B cell (primary cell): Measurements from ENCODE around the gene XPO6.
"Not testable (repeated sequence)": the region's sequence is repeated elsewhere in the genome, so short reads cannot be mapped to it uniquely, and the experiment has no call there.

Source experiments
- EZH2 ChIP-seq: IDR thresholded peaks from 2 replicates; pipeline ENCODE4 v1.6.1; 2012; ENCODE audit warnings: borderline replicate concordance, low read depth, mild to moderate bottlenecking, moderate library complexity, low read length; ENCODE audit not compliant: insufficient read depth, poor library complexity, severe bottlenecking
- TF ChIP-seq, protein P1 (sequence below): fragments of 200-600 bp; IDR thresholded peaks from one replicate; pipeline ENCODE4 v1.8.0; 2022; ENCODE audit warnings: antibody characterized with exemption, mild to moderate bottlenecking

DNA sequence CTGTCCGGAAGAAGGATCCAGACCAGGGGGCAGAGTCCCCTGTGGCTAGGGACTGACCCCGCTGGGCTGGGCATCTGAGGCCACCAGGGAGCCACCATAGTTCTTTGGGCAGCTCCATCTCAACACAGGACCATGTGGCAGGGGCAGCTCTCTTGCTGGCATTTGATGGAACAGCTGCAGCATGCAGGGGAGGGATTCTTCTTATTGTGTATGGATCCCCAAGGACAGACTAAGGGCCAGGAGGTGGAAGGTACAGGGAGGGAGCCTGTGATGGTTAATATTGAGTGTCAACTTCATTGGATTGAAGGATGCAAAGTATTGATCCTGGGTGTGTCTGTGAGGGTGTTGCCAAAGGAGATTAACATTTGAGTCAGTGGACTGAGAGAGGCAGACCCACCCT lies 37.7 kb upstream of the XPO6 start:
- TF ChIP-seq, protein P1, sequence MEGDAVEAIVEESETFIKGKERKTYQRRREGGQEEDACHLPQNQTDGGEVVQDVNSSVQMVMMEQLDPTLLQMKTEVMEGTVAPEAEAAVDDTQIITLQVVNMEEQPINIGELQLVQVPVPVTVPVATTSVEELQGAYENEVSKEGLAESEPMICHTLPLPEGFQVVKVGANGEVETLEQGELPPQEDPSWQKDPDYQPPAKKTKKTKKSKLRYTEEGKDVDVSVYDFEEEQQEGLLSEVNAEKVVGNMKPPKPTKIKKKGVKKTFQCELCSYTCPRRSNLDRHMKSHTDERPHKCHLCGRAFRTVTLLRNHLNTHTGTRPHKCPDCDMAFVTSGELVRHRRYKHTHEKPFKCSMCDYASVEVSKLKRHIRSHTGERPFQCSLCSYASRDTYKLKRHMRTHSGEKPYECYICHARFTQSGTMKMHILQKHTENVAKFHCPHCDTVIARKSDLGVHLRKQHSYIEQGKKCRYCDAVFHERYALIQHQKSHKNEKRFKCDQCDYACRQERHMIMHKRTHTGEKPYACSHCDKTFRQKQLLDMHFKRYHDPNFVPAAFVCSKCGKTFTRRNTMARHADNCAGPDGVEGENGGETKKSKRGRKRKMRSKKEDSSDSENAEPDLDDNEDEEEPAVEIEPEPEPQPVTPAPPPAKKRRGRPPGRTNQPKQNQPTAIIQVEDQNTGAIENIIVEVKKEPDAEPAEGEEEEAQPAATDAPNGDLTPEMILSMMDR = not testable (repeated sequence)
- not testable (repeated sequence) for TF ChIP-seq EZH2
